Measurements from ENCODE around the gene CDH23.

CDH23 gene

GRCh38 chr10:71750124-71750841, 353.6 kb downstream of the CDH23 start:
- DNase-seq = peak in 1 of 2 donors; percentile 40

GRCh38 chr10:71750986-71751385, 354.3 kb downstream of the CDH23 start:
- DNase-seq = no peak

GRCh38 chr10:71751515-71752224, 354.9 kb downstream of the CDH23 start:
- DNase-seq = no peak

- DNase-seq = no peak
Measured at GRCh38 chr10:71752391-71753090, 355.8 kb downstream of the CDH23 start.

GRCh38 chr10:71753091-71753959, 356.6 kb downstream of the CDH23 start:
- DNase-seq = peak in 1 of 2 donors; percentile 80

- DNase-seq = no peak
Measured at GRCh38 chr10:71753960-71754505, 357.3 kb downstream of the CDH23 start.

- DNase-seq = no peak
Measured at GRCh38 chr10:71754562-71754961, 357.8 kb downstream of the CDH23 start.

- DNase-seq = no peak
Measured at GRCh38 chr10:71755179-71755879, 358.6 kb downstream of the CDH23 start.

GRCh38 chr10:71756311-71757191, 359.8 kb downstream of the CDH23 start:
- DNase-seq = peak in 1 of 2 donors; percentile 54

GRCh38 chr10:71757399-71757922, 360.7 kb downstream of the CDH23 start:
- no peak for DNase-seq

- DNase-seq = no peak
Measured at GRCh38 chr10:71761105-71761511, 364.4 kb downstream of the CDH23 start.

GRCh38 chr10:71761541-71762113, 364.9 kb downstream of the CDH23 start:
- no peak for DNase-seq

- no peak for DNase-seq
Measured at GRCh38 chr10:71762324-71762723, 365.6 kb downstream of the CDH23 start.

- DNase-seq = no peak
Measured at GRCh38 chr10:71763352-71764127, 366.8 kb downstream of the CDH23 start.

- DNase-seq = no peak
Measured at GRCh38 chr10:71765176-71765904, 368.6 kb downstream of the CDH23 start.

- no peak for DNase-seq
Measured at GRCh38 chr10:71765906-71766716, 369.4 kb downstream of the CDH23 start.

GRCh38 chr10:71766717-71767419, 370.1 kb downstream of the CDH23 start:
- peak; percentile 60 to 81 for DNase-seq
